GM12878 (cell line): ENCODE data around the gene ARL13A.

ENCODE experiments used
- CBX5 ChIP-seq: sonication (generic); IDR thresholded peaks from 2 replicates; pipeline ENCODE4 v1.6.1; 2016; ENCODE audit warnings: low read depth, moderate library complexity, mild to moderate bottlenecking, inconsistent platforms
- CREB1 ChIP-seq: IDR thresholded peaks from 2 replicates; pipeline ENCODE4 v1.6.1; 2012; ENCODE audit warnings: low read depth, mild to moderate bottlenecking, inconsistent platforms
- EP300 ChIP-seq, 2 experiments: fragments of 150-350 bp in 1 of 2; IDR thresholded peaks; 2 replicates each; pipeline ENCODE4 v1.6.1; 2011 to 2012; ENCODE audit warnings: low read depth in 2 of 2, low read length in 2 of 2, borderline replicate concordance in 1 of 2, improper control_type of control experiment in 1 of 2, inconsistent platforms in 1 of 2; ENCODE audit not compliant: control insufficient read depth in 1 of 2
- EZH2 ChIP-seq: IDR thresholded peaks from 2 replicates; pipeline ENCODE4 v1.6.1; 2012; ENCODE audit warnings: low read depth, mild to moderate bottlenecking, control low read depth, inconsistent platforms, low read length, borderline replicate concordance; ENCODE audit not compliant: control insufficient read depth
- POLR2A ChIP-seq: IDR thresholded peaks from 2 replicates; pipeline ENCODE4 v1.6.1; 2011; ENCODE audit warnings: low read depth, mild to moderate bottlenecking, low read length
- POLR2AphosphoS5 ChIP-seq: IDR thresholded peaks from 2 replicates; pipeline ENCODE4 v1.6.1; 2011; ENCODE audit warnings: mild to moderate bottlenecking, low read length, inconsistent platforms
- RCOR1 ChIP-seq: conservative IDR thresholded peaks from 2 replicates; pipeline ENCODE4 v1.6.1; 2012; ENCODE audit warnings: low read depth, low read length, improper control_type of control experiment
- SIN3A ChIP-seq: IDR thresholded peaks from 2 replicates; pipeline ENCODE4 v1.6.1; 2012; ENCODE audit warnings: low read depth, low read length, improper control_type of control experiment
- SPI1 ChIP-seq: IDR thresholded peaks from 2 replicates; pipeline ENCODE4 v1.6.1; 2011; ENCODE audit warnings: low read depth, mild to moderate bottlenecking, low read length, moderate library complexity, borderline replicate concordance; ENCODE audit not compliant: insufficient read depth
- SUZ12 ChIP-seq: fragments of 200-600 bp; sonication (generic); IDR thresholded peaks from one replicate; pipeline ENCODE4 v1.6.1; 2018; ENCODE audit warnings: antibody characterized with exemption, mild to moderate bottlenecking; ENCODE audit not compliant: unreplicated experiment
- TF ChIP-seq, protein P1 (sequence below), 3 experiments: IDR thresholded peaks in 2 of 3; conservative IDR thresholded peaks in 1 of 3; 2 replicates each; pipeline ENCODE4 v1.5.1; 2011; ENCODE audit warnings: low read depth in 3 of 3, low read length in 3 of 3, mild to moderate bottlenecking in 3 of 3, control low read depth in 2 of 3, moderate library complexity in 2 of 3, inconsistent platforms in 1 of 3, mixed read lengths in 1 of 3; ENCODE audit not compliant: control insufficient read depth in 2 of 3, insufficient read depth in 1 of 3; ENCODE audit errors: extremely low read depth in 1 of 3

DNA sequence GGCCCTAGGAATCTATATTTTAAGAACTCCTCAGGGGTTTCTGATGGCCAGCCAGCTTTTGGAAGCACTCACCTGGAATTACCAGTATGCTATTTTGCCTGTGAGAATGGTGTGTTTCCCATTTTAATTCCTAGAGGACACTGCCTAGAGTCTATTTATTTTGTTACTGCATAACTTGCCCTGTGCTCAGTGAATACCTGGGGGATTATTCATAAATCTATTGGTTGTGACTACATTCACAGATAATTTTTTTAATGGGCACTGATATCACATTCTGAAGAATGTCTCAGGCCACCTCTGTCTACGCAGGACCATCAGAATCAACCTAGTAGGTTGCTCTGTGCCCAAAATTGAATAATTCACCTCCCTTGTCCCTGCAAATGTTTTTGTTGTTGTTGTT, 6.7 kb downstream of the ARL13A start:
- TF ChIP-seq, protein P1, sequence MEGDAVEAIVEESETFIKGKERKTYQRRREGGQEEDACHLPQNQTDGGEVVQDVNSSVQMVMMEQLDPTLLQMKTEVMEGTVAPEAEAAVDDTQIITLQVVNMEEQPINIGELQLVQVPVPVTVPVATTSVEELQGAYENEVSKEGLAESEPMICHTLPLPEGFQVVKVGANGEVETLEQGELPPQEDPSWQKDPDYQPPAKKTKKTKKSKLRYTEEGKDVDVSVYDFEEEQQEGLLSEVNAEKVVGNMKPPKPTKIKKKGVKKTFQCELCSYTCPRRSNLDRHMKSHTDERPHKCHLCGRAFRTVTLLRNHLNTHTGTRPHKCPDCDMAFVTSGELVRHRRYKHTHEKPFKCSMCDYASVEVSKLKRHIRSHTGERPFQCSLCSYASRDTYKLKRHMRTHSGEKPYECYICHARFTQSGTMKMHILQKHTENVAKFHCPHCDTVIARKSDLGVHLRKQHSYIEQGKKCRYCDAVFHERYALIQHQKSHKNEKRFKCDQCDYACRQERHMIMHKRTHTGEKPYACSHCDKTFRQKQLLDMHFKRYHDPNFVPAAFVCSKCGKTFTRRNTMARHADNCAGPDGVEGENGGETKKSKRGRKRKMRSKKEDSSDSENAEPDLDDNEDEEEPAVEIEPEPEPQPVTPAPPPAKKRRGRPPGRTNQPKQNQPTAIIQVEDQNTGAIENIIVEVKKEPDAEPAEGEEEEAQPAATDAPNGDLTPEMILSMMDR (IDR thresholded peaks at IDR 0.05 in 2 of 3, conservative IDR thresholded peaks at IDR 0.05 in 1 of 3; ENCODE audit: control insufficient read depth in 2 of 3, extremely low read depth in 1 of 3, insufficient read depth in 1 of 3, low read depth in 3 of 3, low read length in 3 of 3): no peak
- TF ChIP-seq SIN3A (no peak), CBX5 (no peak), RCOR1 (no peak), CREB1 (no peak), EZH2 (no peak), SUZ12 (no peak), EP300 (IDR thresholded peaks at IDR 0.05; ENCODE audit: borderline replicate concordance in 1 of 2, control insufficient read depth in 1 of 2, low read depth in 2 of 2, low read length in 2 of 2) (no peak), POLR2A (no peak), POLR2AphosphoS5 (no peak), SPI1 (no peak)
